HL-60 (cell line): ENCODE measurements around the gene SLC12A8.

Experiments used
- DNase-seq, 2 experiments: peaks; one replicate each; pipeline ENCODE4 v3.0.0-alpha.2; 2010 to 2020; ENCODE audit warnings: low read depth in 1 of 2, low spot score in 1 of 2
- H3K27ac ChIP-seq: fragments of 250-450 bp; sonication (Bioruptor Pico); replicated peaks from 2 replicates; pipeline ENCODE4 v1.5.1; 2020; ENCODE audit warnings: mild to moderate bottlenecking, moderate library complexity
- H3K27me3 ChIP-seq: fragments of 250-450 bp; sonication (Bioruptor Pico); 2 replicates; pipeline ENCODE4 v1.5.1; 2021; ENCODE audit warnings: mild to moderate bottlenecking, moderate library complexity; ENCODE audit not compliant: insufficient read depth, poor library complexity, severe bottlenecking
- H3K4me3 ChIP-seq: replicated peaks from 2 replicates; pipeline ENCODE4 v1.5.1; 2011; ENCODE audit warnings: mild to moderate bottlenecking, control low read depth, low read length; ENCODE audit not compliant: insufficient read depth
- CTCF ChIP-seq: IDR thresholded peaks from one replicate; pipeline ENCODE4 v1.5.1; 2011; ENCODE audit warnings: low read length, control low read depth, inconsistent platforms; ENCODE audit not compliant: insufficient read depth
- GABPA ChIP-seq: IDR thresholded peaks from 2 replicates; pipeline ENCODE4 v1.6.1; 2012; ENCODE audit warnings: low read depth
- POLR2AphosphoS5 ChIP-seq: IDR thresholded peaks from 2 replicates; pipeline ENCODE4 v1.6.1; 2012; ENCODE audit warnings: low read depth
- REST ChIP-seq: IDR thresholded peaks from 2 replicates; pipeline ENCODE4 v1.6.1; 2012; ENCODE audit warnings: low read depth; ENCODE audit not compliant: insufficient replicate concordance
- SPI1 ChIP-seq: IDR thresholded peaks from 2 replicates; pipeline ENCODE4 v1.6.1; 2012; ENCODE audit warnings: low read depth, mild to moderate bottlenecking, borderline replicate concordance

The SLC12A8 gene

GRCh38 chr3:125179884-125180240 is 32.7 kb downstream of the SLC12A8 start:
- H3K27me3 ChIP-seq: no peaks in the 10 kb centered on the region
- no peak overlapping the region for H3K4me3 ChIP-seq
- TF ChIP-seq GABPA: no peak
- TF ChIP-seq CTCF: no peak
- TF ChIP-seq SPI1: no peak
- TF ChIP-seq REST: no peak
- TF ChIP-seq POLR2AphosphoS5: no peak
- no peak overlapping the region for H3K27ac ChIP-seq
- no peak for DNase-seq

GRCh38 chr3:125179143-125179883 is 33.2 kb downstream of the SLC12A8 start:
- Histone ChIP-seq H3K4me3 (no peak overlapping the region), H3K27me3 (no peaks in the 10 kb centered on the region), H3K27ac (no peak overlapping the region; the same call in 1 of the 2 replicates)
- TF ChIP-seq CTCF: no peak
- no peak for TF ChIP-seq SPI1
- TF ChIP-seq GABPA: no peak
- no peak for TF ChIP-seq REST
- TF ChIP-seq POLR2AphosphoS5: no peak
- no peak for DNase-seq

GRCh38 chr3:125177746-125178145 is 34.8 kb downstream of the SLC12A8 start:
- TF ChIP-seq SPI1 (no peak), REST (no peak), POLR2AphosphoS5 (no peak), CTCF (no peak), GABPA (no peak)
- no peak for DNase-seq
- Histone ChIP-seq H3K4me3 (no peak overlapping the region), H3K27ac (no peak overlapping the region), H3K27me3 (no peaks in the 10 kb centered on the region)
